Activated T-helper 1 cell treated with anti-CD3 and anti-CD28 coated beads, Interleukin-2, amount 50 U/mL, for 16 hours (primary cell): ENCODE results near the gene SCFD2.

Experiments used
- DNase-seq, 2 donors: peaks; one replicate each; pipeline ENCODE4 v3.0.0-alpha.2; 2020; ENCODE audit warnings: low read depth in 1 of 2, low spot score in 1 of 2

The SCFD2 gene

DNA sequence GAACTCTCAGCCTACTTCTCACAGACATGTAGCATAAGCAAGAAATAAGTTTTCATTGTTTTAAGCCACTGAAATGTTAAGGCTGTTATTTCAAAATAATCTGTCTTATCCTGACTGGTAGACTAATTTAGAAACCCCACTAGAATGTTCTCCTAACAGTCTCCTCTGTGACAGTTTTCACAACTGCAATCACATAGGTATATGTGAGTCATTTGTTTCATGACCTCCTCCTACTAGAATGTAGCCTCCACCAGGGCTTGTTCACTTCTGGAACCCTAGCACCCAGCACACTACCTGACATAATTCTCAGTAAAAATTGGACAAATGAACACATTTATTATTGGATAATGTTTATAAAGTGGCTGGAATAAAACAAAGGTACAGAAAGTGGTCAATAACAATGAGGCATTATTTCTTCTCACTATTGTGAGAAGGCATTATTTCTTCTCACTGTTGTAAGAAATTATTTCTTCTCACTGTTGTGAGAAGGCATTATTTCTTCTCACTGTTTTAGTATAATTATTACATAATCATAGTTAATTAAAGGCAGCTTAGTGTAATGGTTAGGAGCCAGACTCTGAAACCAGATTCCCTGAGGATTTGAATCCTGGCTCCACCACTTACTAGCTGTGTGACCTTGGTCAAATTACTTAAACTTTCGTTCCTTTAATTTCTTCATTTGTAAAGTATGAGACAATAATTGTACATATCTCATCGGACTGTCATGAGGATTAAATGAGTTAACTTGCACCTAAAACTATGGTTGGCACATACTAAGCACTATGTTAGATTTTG lies 252.2 kb downstream of the SCFD2 start:
- no peak for DNase-seq

- no peak for DNase-seq
Measured at GRCh38 chr4:53105313-53105712, 260.5 kb downstream of the SCFD2 start.

DNA sequence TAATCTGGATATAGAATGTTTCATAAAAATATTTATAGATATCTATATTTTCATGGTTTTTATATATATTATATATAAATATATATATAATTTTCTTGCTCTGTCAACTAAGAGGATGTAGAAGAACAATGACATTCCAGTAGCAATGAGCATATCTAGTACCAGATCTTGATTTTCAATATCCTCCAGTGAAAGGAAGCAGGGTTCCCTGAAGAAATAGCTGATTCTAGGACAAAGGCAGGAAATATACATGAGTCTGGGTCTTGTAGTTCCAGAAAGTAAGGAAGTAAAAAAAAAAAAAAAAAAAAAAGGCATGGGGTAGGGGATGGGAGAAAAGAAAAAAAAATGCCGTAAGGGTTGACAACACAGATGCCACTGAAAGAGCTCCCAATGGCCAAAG lies 262.4 kb downstream of the SCFD2 start:
- no peak for DNase-seq

GRCh38 chr4:53101191-53101581 lies 264.7 kb downstream of the SCFD2 start:
- DNase-seq: no peak

GRCh38 chr4:53100501-53101190 lies 265.2 kb downstream of the SCFD2 start:
- DNase-seq: no peak

- no peak for DNase-seq
Measured at GRCh38 chr4:53098681-53099121, 267.2 kb downstream of the SCFD2 start.

DNA sequence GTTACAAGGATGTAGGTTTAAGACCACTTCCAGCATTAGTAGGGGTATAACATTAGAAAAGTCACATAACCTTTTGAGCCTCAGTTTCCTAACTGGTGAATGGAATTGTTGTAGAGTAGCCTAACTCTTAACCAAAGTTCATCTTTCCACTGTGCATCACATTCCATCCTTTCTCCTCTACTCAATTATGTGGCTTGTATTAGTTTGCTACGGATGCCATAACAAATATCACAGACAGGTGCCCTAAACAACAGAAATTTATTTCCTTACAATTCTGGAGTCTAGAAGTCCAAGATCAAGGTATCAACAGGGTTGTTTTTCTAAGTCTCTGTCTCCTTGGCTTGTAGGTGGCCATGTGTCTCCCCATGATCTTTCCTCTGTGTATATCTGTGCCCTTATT lies 271.8 kb downstream of the SCFD2 start:
- no peak for DNase-seq

DNA sequence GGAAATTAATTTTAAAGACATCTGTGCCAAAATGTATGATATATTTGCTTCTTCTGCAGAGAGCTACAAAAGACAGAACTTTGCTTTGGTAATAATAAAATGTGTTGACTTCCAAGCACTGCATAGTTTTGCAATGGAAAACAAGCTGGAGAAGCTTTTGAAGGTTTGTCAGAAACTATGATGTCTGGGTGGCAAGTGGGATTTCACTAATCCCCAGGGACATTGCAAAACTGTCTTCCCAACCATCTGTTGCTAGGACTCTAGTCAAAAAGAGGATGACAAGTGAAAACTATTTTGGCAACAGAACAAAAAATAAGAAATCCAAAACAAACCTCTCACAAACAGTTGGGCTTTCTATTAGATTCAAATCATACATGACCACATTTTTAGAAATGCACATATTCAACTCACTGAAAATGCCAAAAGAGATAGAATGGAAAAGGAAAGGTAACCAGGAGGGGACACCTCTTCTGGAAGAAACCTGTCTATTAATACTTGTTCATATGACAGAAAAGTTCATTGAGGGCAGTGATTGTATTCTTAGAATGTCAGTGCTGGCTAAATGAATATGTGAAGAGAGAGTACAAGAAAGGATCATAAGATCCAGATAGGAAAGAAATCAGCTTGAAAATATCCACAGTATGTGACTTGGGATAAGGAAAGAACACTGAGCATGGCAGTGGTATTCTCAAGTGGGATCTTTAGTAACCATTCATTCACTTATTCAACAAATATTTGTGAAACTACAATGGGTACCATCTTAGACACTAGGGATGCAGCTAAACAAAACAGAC lies 275.7 kb downstream of the SCFD2 start:
- DNase-seq: no peak

- no peak for DNase-seq
Measured at GRCh38 chr4:53088152-53088551, 277.7 kb downstream of the SCFD2 start.

DNA sequence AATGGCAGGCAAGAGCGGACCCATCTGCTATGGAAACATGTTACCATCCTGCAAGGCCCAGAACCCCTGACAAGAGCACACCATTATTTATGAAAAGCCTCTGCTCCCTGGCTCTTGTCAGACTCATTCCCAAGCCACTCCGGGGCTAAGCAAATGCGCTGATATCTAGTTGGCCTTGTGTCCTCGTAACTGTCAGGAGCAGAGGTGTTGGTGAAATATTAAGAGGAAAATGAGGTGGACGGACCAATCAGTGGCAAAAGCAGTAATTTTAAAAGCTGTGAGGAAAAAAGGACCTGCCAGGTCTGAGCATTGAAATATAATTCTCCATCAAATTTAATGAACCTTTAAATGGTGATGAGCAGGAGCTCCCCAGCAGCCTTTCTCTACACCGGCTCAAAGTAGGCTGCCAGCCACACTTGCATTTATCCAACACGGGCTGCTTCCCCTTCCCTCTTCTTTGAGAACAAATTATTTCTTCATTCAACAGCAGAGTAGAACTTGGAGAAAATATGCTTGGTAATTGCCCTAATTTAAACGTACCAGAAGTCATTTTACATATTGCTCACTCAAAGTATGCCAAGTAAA lies 289.4 kb downstream of the SCFD2 start:
- DNase-seq: no peak

GRCh38 chr4:53075162-53075785 lies 290.6 kb downstream of the SCFD2 start:
- DNase-seq: no peak

DNA sequence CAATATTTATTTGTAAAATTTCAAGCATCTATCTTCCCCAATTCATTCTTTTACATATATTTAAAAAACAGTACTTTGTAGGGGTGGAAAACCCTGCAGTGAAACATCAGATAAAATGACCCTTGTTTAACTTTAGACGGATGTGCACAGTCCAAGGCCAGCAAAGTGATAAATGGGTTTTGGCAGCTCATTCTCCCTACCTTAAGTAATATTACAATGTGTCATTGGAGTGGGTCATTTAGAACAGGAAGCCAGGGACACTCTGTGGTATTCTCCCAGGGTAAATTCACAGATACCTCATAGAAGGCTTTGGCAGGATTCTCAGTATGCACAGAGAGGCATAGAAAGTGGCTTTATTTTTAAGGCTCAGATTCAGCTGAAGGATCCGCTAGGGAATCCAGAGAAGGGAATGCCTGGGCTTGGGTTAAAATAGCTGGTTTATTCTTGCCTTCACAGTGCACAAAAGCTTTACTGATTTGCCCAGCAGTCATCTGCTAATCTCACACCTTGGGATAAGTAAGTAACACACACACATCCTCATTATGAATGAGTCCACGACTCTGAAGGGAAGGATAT lies 297.0 kb downstream of the SCFD2 start:
- no peak for DNase-seq

DNA sequence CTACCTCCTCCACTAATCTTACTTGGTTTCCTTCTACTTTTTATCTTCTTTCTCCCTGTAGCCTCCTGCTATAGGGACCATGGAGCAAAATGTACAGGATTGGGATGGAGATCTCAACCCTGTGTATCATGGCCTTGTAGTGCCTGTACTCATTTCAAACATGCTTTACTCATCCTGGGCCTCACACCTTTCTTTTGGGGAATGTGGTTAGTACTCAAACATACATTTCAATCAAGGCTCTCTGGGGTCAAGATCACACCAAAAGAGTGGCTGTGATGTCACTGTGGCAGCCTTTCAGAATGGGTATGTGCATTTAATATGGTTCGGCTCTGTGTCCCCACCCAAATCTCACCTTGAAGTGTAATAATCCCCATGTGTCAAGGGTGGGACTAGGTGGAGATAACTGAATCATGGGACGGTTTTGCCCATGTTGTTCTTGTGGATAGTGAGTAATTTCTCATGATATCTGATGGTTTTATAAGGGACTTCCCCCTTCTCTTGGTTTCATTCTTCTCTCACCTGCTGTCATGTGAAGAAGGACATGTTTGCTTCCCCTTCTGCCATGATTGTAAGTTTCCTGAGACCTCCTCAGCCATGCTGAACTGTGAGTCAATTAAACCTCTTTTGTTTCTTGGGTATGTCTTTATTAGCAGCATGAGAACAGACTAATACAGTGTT lies 298.6 kb downstream of the SCFD2 start:
- DNase-seq: no peak

DNA sequence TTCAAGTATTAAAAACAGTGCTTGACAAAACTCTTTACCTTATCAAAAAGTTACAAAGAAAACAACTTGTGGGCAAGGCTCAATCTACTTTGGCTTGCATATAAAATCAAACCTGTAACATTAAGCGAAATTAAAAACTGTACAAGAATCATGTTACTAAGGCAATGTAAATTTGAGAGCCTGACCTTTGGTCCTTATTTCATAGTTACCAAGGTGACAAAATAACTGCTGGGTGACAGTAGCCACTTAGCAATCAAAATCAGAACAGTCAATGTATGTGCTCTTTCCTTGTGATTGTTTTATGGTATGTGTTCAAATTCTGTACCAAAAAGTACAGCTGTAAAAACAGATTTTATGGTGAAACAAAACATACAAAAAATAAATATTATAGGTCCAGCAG lies 299.7 kb downstream of the SCFD2 start:
- DNase-seq: no peak

- DNase-seq: no peak
Measured at GRCh38 chr4:53064609-53065008, 301.3 kb downstream of the SCFD2 start.

DNA sequence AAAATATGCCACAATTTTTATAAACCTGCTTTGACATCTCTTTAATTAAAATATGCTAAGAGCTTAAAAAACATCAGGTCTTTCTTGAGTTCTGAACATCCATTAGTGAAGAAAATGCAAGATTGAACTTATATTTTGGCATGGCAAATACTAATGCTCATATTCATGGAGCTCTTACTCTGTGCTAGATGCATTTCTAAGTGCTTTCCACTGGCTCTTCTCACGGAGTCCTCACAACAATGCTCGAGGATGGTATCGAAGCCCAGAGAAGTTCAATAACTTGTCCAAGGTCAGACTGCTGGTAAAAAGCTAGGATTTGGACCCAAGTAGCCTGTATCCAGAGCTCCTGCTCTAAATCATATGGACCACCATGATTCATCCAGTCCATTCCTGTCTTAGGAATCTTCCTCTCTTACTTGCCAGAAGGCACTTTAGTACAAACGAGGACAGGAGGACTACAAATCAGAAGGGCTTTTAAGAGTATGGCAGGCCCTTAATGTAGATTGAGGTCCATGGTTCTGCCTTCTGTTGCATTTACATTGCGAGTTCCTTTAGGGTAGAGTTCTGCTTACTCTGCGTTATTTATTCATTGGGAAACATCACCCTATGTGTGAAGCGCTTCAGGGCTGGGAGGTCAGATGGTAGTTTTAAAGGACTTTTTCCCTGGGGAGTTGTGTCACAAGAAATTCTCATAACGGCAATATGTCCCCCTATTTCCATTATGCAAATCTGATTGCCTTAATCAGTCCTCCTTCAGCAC lies 304.6 kb downstream of the SCFD2 start:
- DNase-seq: no peak

- DNase-seq: no peak
Measured at GRCh38 chr4:53060278-53060677, 305.6 kb downstream of the SCFD2 start.

DNA sequence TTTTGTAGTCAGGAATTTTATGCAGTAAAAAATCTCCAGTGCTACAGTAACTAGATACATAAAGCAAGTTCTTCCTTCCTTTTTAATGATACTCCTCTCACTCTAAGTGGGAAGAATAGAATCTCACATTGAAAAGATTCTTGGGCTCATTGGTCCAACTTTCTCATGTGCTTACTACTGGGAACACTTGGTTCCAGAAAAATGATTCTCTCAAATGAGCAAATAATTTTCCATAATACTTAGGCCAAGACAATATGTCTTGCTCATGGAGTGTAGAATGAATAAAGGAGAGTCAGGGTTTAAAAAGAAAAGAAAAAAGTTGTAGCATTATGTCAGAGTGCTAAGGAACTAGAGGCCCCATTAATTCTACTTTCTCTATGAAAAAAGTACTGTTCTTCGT lies 306.0 kb downstream of the SCFD2 start:
- no peak for DNase-seq

DNA sequence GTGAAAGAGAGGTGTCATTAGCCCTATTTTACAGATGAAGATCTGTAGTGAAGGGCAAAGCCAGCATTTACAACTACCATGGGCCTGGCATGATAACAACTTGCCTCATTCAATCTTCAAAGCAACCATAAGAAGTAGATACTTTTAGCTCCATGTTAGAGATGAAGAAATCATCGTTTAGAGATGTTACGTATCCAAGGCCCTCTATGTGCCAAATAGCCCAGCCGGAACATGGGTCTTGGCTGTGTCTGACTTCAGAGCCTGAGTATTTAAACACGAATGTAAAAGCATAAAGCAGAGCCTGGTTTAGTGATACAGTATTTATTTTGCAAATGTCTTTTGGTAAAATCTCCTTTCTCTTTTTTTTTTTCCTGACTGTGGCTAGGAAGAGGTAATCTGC lies 306.6 kb downstream of the SCFD2 start:
- no peak for DNase-seq
